NCI-H2107 treated with DMSO at 0.1 percent for 48 hours (cell line): Measurements from ENCODE around the gene LEO1.

Experiments used
- DNase-seq: peaks from one replicate; lab custom pipeline; 2025; ENCODE audit not compliant: unreplicated experiment; lab: John Stamatoyannopoulos, UW

LEO1 gene

DNA sequence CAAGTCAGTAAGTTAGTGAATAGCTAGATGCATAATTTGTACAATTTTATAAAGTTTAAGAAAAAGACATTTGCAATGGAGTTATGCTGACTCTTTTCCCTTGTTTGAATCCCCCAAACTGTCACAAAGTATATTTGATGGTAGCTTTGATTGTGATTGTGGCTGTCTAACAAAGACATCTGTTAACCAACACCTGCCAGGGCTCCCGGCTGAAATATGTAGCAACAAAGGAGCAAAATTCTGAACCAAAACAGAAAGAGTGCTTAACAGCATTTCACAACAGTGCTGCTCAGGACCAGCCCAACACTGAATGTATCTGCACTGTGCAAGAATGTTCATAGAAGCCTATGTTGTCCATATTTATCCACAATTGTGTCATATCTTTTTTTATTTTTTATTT lies 39.4 kb downstream of the LEO1 start:
- DNase-seq, result no peak

DNA sequence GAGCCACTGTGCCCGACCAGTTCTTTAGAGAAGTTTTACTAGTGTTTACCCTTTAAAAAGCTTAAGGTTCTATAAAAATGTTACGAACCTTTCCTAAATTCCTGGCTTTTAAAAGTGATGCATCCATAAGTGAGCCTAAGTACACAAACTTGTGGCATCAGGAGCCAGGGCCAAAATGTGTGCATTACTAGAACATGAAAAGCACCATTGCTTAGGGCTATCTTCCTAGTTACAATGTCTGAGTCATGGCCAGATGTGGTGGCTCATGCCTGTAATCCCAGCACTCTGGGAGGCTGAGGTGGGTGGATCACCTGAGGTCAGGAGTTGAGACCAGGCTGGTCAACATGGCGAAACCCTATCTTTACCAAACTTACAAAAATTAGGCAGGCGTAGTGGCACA lies 39.9 kb downstream of the LEO1 start:
- no peak for DNase-seq

DNA sequence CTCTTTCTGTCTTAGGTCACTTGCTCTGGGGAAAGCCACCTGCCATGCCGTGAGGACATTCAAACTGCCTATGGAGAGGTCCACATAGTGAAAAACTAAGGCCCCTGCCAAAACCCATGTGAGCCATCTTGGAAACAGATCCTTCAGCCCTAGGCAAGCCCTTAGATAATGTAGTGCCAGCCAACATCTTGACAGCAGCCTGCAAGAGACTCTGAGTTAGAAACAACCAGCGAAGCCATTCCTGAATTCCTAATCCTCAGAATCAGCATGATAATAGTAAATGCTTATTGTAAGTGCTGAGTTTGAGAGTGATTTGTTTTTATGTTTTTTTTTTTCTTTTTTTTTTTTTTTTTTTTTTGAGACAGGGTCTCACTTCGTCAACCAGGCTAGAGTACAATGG lies 40.6 kb downstream of the LEO1 start:
- no peak for DNase-seq

DNA sequence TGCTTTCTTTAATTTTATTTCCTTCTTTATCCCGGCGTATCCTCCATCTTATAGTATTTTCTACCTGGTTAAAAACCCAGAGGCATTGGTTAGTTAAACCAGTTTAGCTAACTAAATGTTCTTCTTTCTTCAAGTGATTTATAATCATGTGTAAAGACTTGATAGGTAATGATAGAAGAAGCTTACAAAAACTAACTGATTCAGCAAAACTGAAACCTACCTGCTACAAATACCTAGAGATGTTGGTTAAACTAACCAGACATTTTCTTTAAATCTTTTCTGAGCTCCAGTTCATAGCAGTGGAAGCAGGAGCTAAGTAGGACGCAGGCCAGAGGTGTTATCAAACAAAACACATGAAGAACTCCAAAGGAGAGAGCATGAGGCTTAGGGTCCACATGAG lies 44.8 kb downstream of the LEO1 start:
- no peak for DNase-seq

DNA sequence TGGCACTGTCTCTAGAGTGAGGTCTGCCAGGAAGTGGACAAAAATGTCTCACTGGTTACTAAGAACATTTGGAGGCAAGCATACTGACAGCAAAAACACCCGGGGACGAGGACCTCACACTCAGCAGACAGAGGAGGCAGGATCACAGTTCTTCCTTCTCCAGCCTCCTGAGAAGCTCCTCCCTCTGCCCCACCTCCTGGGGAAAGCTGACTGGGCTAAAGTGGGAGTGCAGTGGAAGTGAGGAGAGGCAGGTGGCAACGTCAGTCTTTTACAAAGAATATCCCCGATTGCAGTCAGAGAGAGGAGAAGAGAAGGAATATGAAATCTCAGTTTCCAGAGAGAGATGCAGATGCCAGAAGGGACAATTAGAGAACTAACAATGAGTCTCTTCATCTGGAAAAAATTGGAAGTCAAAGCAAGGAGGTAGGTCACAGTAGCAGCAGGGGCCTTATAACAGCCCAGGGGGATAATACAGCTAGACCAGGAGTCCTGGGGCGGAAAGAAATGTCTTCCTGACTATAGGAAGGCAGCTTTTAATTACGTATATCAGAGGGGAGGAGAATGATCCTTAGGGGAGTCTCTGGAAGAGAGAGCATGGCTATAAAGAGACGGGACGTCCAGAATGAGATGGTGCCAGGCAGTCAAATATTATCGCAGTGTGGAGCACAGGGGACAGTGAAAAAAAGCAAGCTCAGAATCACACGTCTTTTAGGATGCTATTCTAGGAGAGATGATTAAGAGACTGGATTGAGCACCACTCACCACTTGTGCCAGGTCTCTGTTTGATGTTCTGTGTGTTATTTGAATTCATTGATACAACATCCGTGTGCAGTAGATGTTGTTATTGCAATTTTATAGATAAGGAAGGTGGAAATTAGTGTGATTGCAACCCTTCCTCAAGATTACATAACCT lies 47.2 kb downstream of the LEO1 start:
- DNase-seq, result no peak

DNA sequence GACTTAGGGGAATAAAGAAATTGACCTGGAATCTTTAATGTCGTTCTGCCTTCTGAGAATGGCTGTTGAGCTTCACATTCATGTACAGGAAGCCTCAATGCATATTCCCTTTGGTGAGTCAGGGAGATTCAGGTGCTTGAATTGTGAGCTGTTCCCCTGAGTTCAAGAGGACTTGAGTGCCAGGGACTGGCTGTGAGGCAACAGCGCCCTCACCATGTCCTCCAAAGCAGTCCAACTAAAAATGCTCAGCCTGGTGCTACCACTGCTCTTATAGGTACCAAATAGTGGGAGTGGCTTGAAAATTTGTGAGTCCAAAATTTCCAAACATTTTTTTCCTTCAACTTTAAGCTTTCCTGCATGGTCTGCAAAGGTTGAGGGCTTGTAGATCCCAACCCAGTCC lies 54.1 kb downstream of the LEO1 start:
- DNase-seq, result peak; percentile 15

DNA sequence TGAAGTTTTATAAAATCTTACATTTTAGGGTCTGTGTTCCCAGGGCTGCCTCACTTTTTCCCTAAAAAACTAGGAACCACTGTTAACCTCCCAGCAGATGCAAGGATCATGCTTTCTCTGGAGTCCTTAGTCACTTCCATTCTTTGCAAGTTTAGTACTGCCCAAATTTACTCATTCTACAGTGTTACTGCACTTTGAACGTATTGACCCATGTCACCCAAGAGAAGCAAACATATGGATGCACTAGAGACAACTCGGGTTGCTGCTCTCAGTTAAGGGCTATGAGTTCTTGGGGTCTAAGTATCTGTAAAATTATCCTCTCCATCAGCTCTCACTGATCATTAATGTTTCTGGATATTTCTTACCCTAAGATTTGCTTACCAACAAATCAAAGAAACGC lies 59.0 kb downstream of the LEO1 start:
- no peak for DNase-seq

DNA sequence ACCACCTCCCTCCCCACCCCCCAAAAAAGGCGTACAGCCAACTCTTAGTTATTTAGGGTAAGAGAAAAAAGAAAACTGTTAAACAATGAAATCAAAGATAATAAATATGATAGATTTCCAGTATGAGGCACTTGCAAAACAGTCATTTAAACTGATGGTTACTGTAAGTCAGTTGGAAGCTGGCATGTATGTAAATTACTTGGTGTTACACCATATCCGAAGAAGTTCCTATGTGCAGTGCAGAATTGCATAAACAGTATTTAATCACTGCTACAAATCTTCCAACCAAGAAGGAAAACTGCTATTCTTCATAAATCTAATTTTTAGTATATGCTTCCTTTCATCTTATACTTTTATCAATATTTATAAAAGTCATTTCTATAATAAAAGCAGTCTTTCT lies 62.0 kb downstream of the LEO1 start:
- DNase-seq, result no peak

DNA sequence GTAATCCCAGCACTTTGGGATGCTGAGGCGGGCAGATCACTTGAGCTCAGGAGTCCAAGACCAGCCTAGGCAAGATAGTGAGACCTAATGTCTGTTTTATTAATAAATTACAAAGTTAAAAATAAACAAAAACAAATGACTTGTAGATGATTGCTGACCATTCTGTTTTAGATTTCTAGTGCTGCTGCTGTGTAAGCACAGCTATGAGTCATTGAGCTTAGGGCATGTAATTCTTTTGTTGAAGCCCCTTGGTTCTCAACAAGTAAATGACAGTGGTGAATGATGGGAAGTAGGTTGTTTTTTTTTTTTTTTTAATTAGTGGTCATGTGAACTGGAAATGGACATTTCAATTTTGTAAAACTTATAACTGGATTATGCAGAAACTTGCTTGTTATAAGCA lies 63.3 kb downstream of the LEO1 start:
- DNase-seq, result no peak

DNA sequence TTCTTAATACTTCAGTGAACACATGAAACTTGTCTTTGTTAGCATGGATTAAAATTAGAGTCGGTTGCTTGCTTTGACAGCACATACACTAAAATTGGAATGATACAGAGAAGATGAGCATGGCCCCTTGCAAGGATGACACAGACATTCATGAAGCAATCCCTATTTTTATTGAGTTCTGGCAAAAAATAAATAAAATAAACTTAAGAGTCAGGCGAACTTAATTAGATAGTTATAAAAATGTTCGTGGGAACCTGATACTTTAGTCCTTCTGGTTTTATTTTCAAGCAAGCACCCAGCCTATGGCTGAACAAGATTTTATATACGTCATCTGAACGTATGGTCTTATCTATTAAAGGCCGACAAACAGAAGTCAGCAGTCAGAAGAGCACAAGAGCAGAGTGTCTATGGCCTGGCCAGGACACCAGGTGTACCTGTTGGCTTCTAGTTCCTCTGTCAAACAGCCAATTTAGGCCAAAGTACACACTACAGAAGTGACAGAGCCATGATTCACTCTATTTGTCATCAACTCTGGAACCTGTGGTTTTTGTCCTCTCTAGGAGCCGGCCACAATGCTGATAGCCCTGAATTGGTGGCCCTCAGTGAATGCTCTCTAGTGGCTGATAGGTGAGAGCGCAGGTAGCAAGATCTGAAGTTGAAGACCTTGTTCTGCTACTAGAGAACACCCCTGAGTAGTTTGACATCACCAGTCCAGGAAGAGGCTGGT lies 64.3 kb downstream of the LEO1 start:
- DNase-seq, result peak; percentile 3

DNA sequence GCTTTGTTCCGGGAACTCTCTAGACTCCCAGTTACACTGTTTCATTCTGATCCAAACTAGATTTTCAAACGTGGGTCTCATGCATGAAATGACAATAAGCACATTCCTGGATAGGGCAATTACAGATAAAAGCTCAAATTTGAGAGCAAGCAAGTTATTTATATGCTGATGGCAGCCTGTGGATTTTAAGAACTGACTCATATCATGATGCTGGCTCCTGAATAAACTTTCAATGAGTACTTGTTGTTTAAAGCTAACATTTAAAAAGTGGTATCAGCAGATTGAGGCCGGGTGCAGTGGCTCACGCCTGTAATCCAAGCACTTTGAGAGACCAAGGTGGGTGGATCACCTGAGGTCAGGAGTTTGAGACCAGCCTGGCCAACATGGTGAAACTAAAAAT lies 66.6 kb downstream of the LEO1 start:
- no peak for DNase-seq

DNA sequence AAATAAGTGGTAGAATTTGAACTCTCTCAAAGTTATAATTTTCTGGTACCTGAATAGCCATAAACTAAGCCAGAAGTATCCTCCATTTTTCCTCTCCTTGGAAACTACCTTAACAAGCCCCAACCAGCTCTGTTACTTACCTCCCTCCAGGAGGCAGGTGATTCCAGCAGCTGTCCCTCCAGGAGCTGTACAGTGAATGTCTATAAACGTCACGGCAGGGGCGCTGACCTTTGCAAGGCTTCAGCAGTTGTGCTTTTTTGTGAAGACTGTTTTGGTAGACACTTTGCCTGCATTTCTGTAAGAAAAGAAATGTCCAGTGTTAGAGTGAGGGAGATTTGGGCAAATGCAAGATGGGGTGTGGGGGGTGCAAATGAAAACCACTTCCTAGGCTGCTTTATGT lies 67.2 kb downstream of the LEO1 start:
- no peak for DNase-seq

DNA sequence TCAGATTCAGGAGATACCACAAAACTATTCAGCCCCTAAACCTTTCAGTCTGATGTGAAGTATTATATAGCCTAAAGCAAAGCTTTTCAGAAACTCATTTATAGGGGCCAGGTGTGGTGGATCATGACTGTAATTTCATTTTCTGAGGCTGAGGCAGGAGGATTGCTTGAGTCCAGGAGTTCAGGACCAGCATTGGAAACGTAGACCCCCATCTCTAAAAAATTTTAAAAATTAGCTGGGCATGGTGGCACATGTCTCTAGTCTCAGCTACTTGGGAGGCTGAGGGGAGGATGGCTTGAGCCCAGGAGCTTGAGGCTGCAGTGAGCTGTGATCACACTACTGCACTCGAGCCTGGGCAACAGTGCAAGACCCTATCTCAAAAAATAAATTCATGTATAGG lies 82.1 kb downstream of the LEO1 start:
- no peak for DNase-seq

DNA sequence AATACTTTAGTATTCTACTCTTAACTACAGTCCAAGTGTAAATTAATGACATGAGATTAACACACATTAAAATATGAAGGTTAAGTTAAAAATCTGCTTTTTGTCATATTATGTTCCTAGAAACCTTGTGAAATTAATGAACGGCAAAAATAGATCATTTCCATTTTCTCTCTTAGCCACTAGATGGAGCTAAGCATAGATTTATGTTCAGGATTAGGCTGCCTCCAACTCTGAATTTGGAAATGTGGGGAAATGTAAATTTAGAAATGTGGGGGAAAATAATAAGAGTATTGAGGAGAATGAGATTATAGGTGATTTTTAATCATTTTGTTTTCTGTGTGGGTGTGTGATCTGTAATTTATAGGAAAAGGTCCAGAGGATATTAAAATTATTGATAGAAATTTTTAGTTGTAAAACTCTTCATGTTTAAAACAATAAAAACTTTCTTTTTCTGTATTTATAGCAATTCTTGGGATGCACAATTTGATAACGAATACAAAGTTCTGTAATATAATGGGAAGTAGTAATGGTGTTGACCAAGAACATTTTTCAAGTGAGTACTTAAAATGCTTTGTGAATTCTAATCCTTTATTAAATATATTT lies 82.9 kb downstream of the LEO1 start:
- peak; percentile 1 for DNase-seq
